Vagina (tissue), 2 donors: Measurements from ENCODE around the gene CYP2B6. TPM values are rescaled to one million over a fixed set of nuclear protein-coding genes. Genes with fewer than 3 reads are reported as not detected.
A peak's percentile ranks its signal among the peaks of the same experiment; 100 is the strongest.

Source experiments
- DNase-seq, 2 donors: peaks; one replicate each; pipeline ENCODE4 v3.0.0-alpha.2; 2017; ENCODE audit errors: extremely low spot score in 2 of 2
- H3K27ac ChIP-seq: fragments of 200-600 bp; sonication (generic); one replicate; pipeline ENCODE4 v1.5.1; 2019
- H3K27me3 ChIP-seq: fragments of 200-600 bp; sonication (generic); one replicate; pipeline ENCODE4 v1.5.1; 2019
- H3K36me3 ChIP-seq, 2 donors: fragments of 200-600 bp; sonication (generic); one replicate each; pipeline ENCODE4 v1.5.1; 2017 to 2019
- H3K4me1 ChIP-seq: fragments of 200-600 bp; sonication (generic); one replicate; pipeline ENCODE4 v1.5.1; 2019
- H3K4me3 ChIP-seq, 2 donors: fragments of 200-600 bp; sonication (generic); 1 replicate in 1 of 2; 2 replicates in 1 of 2; pipeline ENCODE4 v1.5.1; 2016 to 2019
- H3K9me3 ChIP-seq: fragments of 200-600 bp; sonication (generic); one replicate; pipeline ENCODE4 v1.5.1; 2019
- CTCF ChIP-seq, 3 experiments: fragments of 450-650 bp in 2 of 3; fragments of 200-600 bp in 1 of 3; sonication (generic) in 1 of 3; IDR thresholded peaks; one replicate each; pipeline ENCODE4 v1.5.1; 2017 to 2019; ENCODE audit warnings: antibody characterized with exemption in 3 of 3, mild to moderate bottlenecking in 2 of 3, moderate library complexity in 2 of 3
- POLR2A ChIP-seq, 2 donors: fragments of 450-650 bp; IDR thresholded peaks; one replicate each; pipeline ENCODE4 v1.6.1; 2017; ENCODE audit warnings: antibody characterized with exemption in 2 of 2, mild to moderate bottlenecking in 2 of 2, moderate library complexity in 2 of 2
- POLR2AphosphoS5 ChIP-seq, 2 donors: sonication (generic); formaldehyde crosslinking; IDR thresholded peaks; one replicate each; pipeline ENCODE4 v1.9.0; 2017; ENCODE audit warnings: antibody characterized with exemption in 2 of 2, mild to moderate bottlenecking in 2 of 2, low read depth in 1 of 2; ENCODE audit not compliant: insufficient read depth in 1 of 2
- intact Hi-C: fragments of 100-400 bp; cut with DNase I; formaldehyde crosslinking; loops from one replicate; pipeline ENCODE4 v1.15.1; 2023
- total RNA-seq: library from RNA; depleted of rRNA; stranded (reverse); fragments of >200 nt; gene quantifications from one replicate; pipeline ENCODE4 v1.2.3, GENCODE V29; 2016

The CYP2B6 gene
- total RNA-seq, 1 donor from 2014 or later = not detected

- H3K27me3 ChIP-seq = no peaks in the 10 kb centered on the region
- H3K4me1 ChIP-seq = no peaks in the 10 kb centered on the region
- no peak overlapping the region for H3K27ac ChIP-seq
- TF ChIP-seq POLR2AphosphoS5 (IDR thresholded peaks at IDR 0.05; ENCODE audit: insufficient read depth in 1 of 2, low read depth in 1 of 2) (no peak), POLR2A (IDR thresholded peaks at IDR 0.05) (no peak), CTCF (IDR thresholded peaks at IDR 0.05) (no peak)
- H3K4me3 ChIP-seq = no peak overlapping the region
- H3K9me3 ChIP-seq = no peaks in the 10 kb centered on the region
- no peaks in the 10 kb centered on the region for H3K36me3 ChIP-seq
- peak in 1 of 2 donors; percentile 28 for DNase-seq
- intact Hi-C loops = no loop called here
Observed at GRCh38 chr19:41019346-41019745, 28.3 kb downstream of the CYP2B6 start.

GRCh38 chr19:41023193-41023592, 32.1 kb downstream of the CYP2B6 start:
- H3K4me1 ChIP-seq = no peaks in the 10 kb centered on the region
- no peaks in the 10 kb centered on the region for H3K36me3 ChIP-seq
- no peak for TF ChIP-seq POLR2A (IDR thresholded peaks at IDR 0.05)
- no peak for TF ChIP-seq CTCF (IDR thresholded peaks at IDR 0.05)
- no peak for TF ChIP-seq POLR2AphosphoS5 (IDR thresholded peaks at IDR 0.05; ENCODE audit: insufficient read depth in 1 of 2, low read depth in 1 of 2)
- DNase-seq = peak in 1 of 2 donors; percentile 74
- intact Hi-C loops = no loop called here
- H3K4me3 ChIP-seq = no peak overlapping the region
- no peaks in the 10 kb centered on the region for H3K27me3 ChIP-seq
- H3K9me3 ChIP-seq = no peaks in the 10 kb centered on the region
- H3K27ac ChIP-seq = no peak overlapping the region

- DNase-seq = no peak
- TF ChIP-seq POLR2AphosphoS5 (IDR thresholded peaks at IDR 0.05; ENCODE audit: insufficient read depth in 1 of 2, low read depth in 1 of 2) (no peak), POLR2A (IDR thresholded peaks at IDR 0.05) (no peak), CTCF (IDR thresholded peaks at IDR 0.05) (no peak)
- no peaks in the 10 kb centered on the region for H3K4me1 ChIP-seq
- no peak overlapping the region for H3K27ac ChIP-seq
- no peaks in the 10 kb centered on the region for H3K9me3 ChIP-seq
- H3K36me3 ChIP-seq = no peaks in the 10 kb centered on the region
- intact Hi-C loops = no loop called here
- no peaks in the 10 kb centered on the region for H3K27me3 ChIP-seq
- no peak overlapping the region for H3K4me3 ChIP-seq
Observed at GRCh38 chr19:41025411-41025810, 34.3 kb downstream of the CYP2B6 start.

- H3K4me3 ChIP-seq = no peak overlapping the region
- intact Hi-C loops = no loop called here
- no peaks in the 10 kb centered on the region for H3K36me3 ChIP-seq
- no peaks in the 10 kb centered on the region for H3K4me1 ChIP-seq
- H3K27ac ChIP-seq = no peak overlapping the region
- H3K9me3 ChIP-seq = no peaks in the 10 kb centered on the region
- H3K27me3 ChIP-seq = no peaks in the 10 kb centered on the region
- no peak for DNase-seq
- no peak for TF ChIP-seq POLR2A (IDR thresholded peaks at IDR 0.05)
- no peak for TF ChIP-seq CTCF (IDR thresholded peaks at IDR 0.05)
- TF ChIP-seq POLR2AphosphoS5 (IDR thresholded peaks at IDR 0.05; ENCODE audit: insufficient read depth in 1 of 2, low read depth in 1 of 2) = no peak
Observed at GRCh38 chr19:41025871-41026270, 34.8 kb downstream of the CYP2B6 start.

GRCh38 chr19:41027273-41027967, 36.3 kb downstream of the CYP2B6 start:
- Histone ChIP-seq H3K36me3 (no peaks in the 10 kb centered on the region), H3K9me3 (no peaks in the 10 kb centered on the region), H3K4me3 (no peak overlapping the region), H3K27ac (no peak overlapping the region), H3K27me3 (no peaks in the 10 kb centered on the region), H3K4me1 (no peaks in the 10 kb centered on the region)
- TF ChIP-seq POLR2A (IDR thresholded peaks at IDR 0.05) = no peak
- no peak for TF ChIP-seq CTCF (IDR thresholded peaks at IDR 0.05)
- TF ChIP-seq POLR2AphosphoS5 (IDR thresholded peaks at IDR 0.05; ENCODE audit: insufficient read depth in 1 of 2, low read depth in 1 of 2) = no peak
- DNase-seq = peak in 1 of 2 donors; percentile 58
- intact Hi-C loops = no loop called here
